CD4-positive, alpha-beta T cell treated with Interleukin-17A for 1 hour (primary cell): ENCODE data around the gene ZNF532.
A peak's percentile ranks its signal among the peaks of the same experiment; 100 is the strongest.
"Not testable (repeated sequence)": the region's sequence is repeated elsewhere in the genome, so short reads cannot be mapped to it uniquely, and the experiment has no call there.

Source experiments
- DNase-seq: peaks from one replicate; pipeline ENCODE4 v3.0.0-alpha.2; 2020

The ZNF532 gene, protein sequence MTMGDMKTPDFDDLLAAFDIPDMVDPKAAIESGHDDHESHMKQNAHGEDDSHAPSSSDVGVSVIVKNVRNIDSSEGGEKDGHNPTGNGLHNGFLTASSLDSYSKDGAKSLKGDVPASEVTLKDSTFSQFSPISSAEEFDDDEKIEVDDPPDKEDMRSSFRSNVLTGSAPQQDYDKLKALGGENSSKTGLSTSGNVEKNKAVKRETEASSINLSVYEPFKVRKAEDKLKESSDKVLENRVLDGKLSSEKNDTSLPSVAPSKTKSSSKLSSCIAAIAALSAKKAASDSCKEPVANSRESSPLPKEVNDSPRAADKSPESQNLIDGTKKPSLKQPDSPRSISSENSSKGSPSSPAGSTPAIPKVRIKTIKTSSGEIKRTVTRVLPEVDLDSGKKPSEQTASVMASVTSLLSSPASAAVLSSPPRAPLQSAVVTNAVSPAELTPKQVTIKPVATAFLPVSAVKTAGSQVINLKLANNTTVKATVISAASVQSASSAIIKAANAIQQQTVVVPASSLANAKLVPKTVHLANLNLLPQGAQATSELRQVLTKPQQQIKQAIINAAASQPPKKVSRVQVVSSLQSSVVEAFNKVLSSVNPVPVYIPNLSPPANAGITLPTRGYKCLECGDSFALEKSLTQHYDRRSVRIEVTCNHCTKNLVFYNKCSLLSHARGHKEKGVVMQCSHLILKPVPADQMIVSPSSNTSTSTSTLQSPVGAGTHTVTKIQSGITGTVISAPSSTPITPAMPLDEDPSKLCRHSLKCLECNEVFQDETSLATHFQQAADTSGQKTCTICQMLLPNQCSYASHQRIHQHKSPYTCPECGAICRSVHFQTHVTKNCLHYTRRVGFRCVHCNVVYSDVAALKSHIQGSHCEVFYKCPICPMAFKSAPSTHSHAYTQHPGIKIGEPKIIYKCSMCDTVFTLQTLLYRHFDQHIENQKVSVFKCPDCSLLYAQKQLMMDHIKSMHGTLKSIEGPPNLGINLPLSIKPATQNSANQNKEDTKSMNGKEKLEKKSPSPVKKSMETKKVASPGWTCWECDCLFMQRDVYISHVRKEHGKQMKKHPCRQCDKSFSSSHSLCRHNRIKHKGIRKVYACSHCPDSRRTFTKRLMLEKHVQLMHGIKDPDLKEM (N-terminal part only)

GRCh38 chr18:58864146-58865032 lies at the start of gene ZNF532:
Gene ZNF532, plus strand, starts transcription at chr18:58864877. CDS start in a region left out here.
- DNase-seq: peak; percentile 28

GRCh38 chr18:58819051-58819450 lies 45.6 kb upstream of the ZNF532 start:
- DNase-seq: peak; percentile 67

DNA sequence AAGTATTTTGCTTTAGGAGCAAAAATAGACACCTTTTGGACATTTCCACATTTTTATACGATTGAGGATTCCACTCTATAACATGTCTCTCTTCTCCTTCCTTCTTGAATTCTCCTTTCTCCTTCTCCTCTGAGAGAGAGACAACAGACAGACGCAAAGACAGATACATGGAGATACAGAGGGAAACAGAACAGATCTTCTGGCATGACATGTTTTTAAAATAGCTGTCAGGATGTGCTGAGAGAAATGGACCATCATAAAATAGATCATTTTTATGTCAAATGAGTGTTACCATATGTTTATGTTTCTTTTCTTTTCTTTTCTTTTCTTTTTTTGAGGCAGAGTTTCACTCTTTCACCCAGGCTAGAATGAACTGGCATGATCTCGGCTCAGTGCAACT lies 44.4 kb upstream of the ZNF532 start:
- no peak for DNase-seq

DNA sequence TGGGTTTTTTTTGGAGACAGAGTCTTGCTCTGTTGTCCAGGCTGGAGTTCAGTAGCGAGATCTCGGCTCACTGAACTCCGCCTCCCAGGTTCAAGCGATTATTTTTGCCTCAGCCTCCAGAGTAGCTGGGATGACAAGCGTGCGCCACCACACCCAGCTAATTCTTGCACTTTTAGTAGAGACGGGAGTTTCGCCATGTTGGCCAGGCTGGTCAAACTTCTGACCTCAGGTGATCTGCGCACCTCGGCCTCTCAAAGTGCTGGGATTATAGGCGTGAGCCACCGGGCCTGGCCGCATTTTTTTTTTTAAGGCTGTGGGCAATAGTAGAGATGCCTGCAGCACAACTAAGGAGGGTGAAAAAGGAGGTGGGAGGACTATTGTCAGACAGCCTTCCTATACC lies 41.7 kb upstream of the ZNF532 start:
- DNase-seq: no peak

- no peak for DNase-seq
These were observed 41.3 kb upstream of the ZNF532 start for GRCh38 chr18:58823412-58823811.

- DNase-seq: not testable (repeated sequence)
These were observed 37.8 kb upstream of the ZNF532 start for GRCh38 chr18:58826926-58827325.

GRCh38 chr18:58827428-58827827 lies 37.2 kb upstream of the ZNF532 start:
- no peak for DNase-seq

DNA sequence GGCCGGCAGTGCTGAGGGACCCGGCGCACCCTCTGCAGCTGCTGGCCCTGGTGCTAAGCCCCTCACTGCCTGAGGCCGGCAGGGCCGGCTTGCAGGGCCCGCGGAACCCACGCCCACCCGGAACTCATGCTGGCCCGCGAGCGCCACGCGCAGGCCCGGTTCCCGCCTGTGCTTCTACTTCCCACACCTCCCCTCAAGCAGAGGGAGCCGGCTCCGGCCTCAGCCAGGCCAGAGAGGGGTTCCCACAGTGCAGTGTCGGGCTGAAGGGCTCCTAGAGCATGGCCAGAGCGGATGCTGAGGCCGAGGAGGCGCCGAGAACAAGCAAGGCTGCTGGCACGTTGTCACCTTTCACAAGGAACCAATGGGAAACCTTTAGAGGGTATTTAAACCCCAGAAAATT lies 36.8 kb upstream of the ZNF532 start:
- DNase-seq: no peak

DNA sequence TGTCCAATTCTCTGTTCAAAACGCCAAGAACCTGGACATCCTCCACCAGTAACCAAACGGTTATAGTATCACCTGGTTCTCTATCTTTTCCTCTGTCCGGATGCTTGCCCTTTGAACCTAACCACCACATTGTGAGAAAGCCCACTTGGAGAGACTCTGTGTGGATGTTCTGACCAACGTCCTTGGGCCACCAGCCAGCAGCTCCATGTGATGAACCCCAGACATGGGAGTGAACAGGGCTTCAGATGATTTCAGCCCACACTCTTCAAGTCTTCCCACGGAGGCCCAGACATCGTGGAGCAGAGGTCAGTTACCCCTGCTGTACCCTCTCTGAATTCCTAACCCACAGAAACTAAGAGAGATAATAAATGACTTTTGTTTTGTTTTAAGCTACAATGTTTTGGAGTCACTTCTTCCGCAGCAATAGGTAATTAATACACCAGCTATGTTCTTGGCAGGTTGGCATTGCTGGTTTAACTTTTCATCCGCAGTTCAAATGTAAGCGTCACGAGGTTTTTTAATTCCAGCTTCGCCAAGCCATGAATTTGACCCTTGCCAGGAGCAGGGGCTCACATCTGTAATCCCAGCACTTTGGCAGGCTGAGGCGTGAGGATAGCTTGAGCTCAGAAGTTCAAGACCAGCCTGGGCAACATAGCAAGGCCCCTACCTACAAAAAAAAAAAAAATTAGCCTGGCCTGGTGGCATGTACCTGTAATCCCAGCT lies 36.1 kb upstream of the ZNF532 start:
- DNase-seq: no peak

- no peak for DNase-seq
These were observed 35.4 kb upstream of the ZNF532 start for GRCh38 chr18:58829263-58829662.

- DNase-seq: not testable (repeated sequence)
These were observed 34.8 kb upstream of the ZNF532 start for GRCh38 chr18:58829886-58830285.

DNA sequence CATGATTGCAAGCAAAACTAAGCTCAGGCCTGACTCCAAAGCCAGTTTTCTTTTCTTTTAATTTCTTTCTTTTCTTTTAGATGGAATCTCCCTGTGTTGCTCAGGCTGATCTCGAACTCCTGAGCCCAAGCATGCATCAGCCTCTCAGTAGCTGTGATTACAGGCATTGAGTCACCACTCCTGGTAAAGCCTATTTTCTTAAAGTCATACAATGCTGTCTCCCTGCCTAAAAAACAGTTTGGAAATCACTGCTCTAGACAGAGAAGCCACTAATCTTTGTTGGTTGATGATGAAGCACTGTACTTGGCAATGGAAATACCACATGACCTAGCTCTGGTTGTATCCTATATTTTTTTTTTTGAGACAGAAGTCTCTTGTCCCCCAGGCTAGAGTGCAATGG lies 33.1 kb upstream of the ZNF532 start:
- no peak for DNase-seq

GRCh38 chr18:58838165-58838860 lies 26.4 kb upstream of the ZNF532 start:
- DNase-seq: no peak

DNA sequence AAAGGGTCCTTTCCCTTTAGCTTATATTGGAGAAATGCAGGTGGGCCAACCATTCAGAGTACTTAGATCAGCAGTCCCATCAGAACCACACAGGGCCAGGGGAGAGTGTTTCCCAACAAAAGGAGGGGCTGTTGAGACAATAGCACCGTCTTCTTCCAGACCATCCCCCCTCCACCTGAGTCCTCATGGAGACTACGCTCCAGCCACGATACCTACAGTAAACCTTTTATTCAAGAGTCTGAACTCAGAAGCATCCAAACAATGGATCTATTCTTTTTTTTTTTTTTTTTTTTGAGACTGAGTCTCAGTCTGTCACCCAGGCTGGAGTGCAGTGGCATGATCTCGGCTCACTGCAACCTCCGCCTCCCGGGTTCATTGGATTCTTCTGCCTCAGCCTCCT lies 25.7 kb upstream of the ZNF532 start:
- DNase-seq: no peak

- no peak for DNase-seq
These were observed 21.5 kb upstream of the ZNF532 start for GRCh38 chr18:58842978-58843687.

DNA sequence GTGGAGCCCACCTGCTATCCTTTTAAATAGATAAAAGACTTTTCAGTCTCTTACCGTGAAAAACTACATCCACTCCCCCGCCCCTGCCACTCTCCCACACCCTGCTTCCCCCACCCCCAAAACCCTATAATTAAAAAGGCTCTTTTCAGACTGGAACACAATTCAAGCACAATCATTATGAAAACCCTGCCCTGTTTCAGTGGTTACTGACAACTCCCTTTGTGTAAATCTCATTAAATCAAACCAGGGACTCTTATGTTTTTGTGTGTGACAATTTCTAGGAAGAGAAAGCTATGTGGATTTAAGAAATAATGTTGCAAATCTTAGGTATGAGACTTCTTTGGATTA lies 21.0 kb upstream of the ZNF532 start:
- no peak for DNase-seq

- no peak for DNase-seq
These were observed 19.8 kb upstream of the ZNF532 start for GRCh38 chr18:58844871-58845270.

- no peak for DNase-seq
These were observed 18.6 kb upstream of the ZNF532 start for GRCh38 chr18:58845928-58846724.

DNA sequence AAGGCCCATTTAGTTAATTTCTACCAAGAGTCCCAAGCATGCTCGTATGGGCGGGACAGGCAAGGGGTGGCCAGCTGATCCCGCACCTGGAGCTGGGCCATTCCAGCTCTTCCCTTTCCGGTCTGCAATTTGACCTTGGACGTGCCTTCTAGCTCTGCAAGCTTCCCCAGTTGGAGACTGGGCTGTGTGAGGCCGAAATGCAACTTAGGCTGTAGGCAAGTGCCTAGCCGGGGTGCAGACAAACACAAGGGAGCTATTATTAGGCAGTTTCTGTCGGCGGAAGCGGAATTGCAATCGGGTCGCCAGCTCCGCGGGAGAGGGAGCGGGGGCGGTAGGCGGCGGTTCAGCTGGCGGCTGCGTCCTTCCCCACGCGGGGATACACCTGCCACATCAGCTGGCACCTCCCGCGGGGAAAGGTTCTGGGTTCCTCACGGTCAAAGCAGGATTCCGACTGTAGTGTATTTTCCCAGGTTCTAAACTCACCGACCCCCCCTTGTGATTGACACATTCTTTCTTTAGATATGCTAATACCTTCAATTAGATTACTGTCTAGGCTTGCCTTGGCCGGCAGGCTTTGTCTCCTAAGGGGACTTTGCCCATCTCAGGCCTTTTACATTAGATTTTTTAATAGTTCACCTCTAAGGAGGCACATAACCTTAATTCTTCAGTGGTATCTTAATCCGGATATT lies 17.1 kb upstream of the ZNF532 start:
- no peak for DNase-seq
